ENCODE measurements around the gene TERT.

Gene TERT

DNA sequence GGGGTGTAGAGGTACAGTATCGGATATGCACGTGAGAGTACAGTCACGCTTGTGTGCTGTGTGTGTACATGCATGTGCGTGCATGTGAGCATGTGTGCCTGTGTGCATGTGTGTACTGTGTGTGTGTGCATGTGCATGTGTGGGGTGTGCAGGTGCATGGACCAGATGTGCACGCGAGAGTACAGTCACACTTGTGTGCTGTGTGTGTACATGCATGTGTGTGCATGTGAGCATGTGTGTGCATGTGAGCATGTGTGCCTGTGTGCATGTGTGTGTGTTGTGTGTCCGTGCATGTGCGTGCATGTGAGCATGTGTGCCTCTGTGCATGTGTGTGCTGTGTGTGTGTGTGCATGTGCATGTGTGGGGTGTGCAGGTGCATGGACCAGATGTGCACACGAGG lies 83.2 kb downstream of the TERT start:
- no peaks in the 10 kb centered on the region for H3K27me3 ChIP-seq (ENCODE audit: insufficient read depth, low read length, poor library complexity, severe bottlenecking)
- no peaks in the 10 kb centered on the region for H3K9me3 ChIP-seq (ENCODE audit: insufficient read depth, low read depth, low read length)
- no peak overlapping the region for H3K4me3 ChIP-seq (ENCODE audit: low read length, poor library complexity, severe bottlenecking)
- H3K4me2 ChIP-seq (ENCODE audit: low read depth, low read length, poor library complexity, severe bottlenecking) = no peak overlapping the region
- no peaks in the 10 kb centered on the region for H4K20me1 ChIP-seq (ENCODE audit: insufficient read depth, low read length, poor library complexity, severe bottlenecking)
- no peaks in the 10 kb centered on the region for H3F3A ChIP-seq (ENCODE audit: low read depth)
- no peak overlapping the region for H3K9ac ChIP-seq (ENCODE audit: low read depth, low read length, poor library complexity, severe bottlenecking)
- H3K79me2 ChIP-seq (ENCODE audit: insufficient read depth, low read length) = no peaks in the 10 kb centered on the region
- no peaks in the 10 kb centered on the region for H3K36me3 ChIP-seq (ENCODE audit: insufficient read depth, low read length)
- peaks cover 17% of the 10 kb centered on the region for H3K4me1 ChIP-seq (ENCODE audit: insufficient read depth, low read length, poor library complexity, severe bottlenecking)
- no peak for TF ChIP-seq EZH2phosphoT487 (IDR thresholded peaks at IDR 0.05; ENCODE audit: borderline replicate concordance)
- TF ChIP-seq, protein P1, sequence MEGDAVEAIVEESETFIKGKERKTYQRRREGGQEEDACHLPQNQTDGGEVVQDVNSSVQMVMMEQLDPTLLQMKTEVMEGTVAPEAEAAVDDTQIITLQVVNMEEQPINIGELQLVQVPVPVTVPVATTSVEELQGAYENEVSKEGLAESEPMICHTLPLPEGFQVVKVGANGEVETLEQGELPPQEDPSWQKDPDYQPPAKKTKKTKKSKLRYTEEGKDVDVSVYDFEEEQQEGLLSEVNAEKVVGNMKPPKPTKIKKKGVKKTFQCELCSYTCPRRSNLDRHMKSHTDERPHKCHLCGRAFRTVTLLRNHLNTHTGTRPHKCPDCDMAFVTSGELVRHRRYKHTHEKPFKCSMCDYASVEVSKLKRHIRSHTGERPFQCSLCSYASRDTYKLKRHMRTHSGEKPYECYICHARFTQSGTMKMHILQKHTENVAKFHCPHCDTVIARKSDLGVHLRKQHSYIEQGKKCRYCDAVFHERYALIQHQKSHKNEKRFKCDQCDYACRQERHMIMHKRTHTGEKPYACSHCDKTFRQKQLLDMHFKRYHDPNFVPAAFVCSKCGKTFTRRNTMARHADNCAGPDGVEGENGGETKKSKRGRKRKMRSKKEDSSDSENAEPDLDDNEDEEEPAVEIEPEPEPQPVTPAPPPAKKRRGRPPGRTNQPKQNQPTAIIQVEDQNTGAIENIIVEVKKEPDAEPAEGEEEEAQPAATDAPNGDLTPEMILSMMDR (conservative IDR thresholded peaks at IDR 0.05; ENCODE audit: low read length) = no peak
- no peaks in the 10 kb centered on the region for H3K9me2 ChIP-seq (replicated peaks; ENCODE audit: low read depth, low read length)
- H2AFZ ChIP-seq (ENCODE audit: low read length) = no peak overlapping the region

DNA sequence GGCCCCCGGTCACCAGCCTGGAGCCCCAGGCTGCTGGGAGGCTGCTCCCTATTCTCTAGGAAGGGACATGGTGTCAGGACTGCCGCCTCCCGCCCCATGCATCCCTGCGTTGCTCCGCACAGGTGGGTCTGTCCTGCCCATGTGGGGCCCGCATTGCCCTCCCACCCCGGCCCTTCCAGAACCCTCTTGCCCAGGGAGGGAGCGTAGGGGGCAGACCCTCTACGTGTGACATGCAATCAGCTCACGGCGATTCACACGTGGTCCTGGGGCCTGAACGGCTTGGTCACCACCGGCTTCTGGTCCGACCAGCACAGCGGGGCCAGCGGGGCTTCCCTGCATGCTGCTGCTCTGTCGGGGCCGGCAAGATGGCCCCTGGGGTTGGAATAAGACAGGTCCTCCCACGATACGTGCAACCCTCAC lies 84.0 kb downstream of the TERT start:
- Histone ChIP-seq H3K9ac (ENCODE audit: low read depth, low read length, poor library complexity, severe bottlenecking) (no peak overlapping the region), H3K9me3 (ENCODE audit: insufficient read depth, low read depth, low read length) (no peaks in the 10 kb centered on the region), H3K79me2 (ENCODE audit: insufficient read depth, low read length) (no peaks in the 10 kb centered on the region), H3K4me1 (ENCODE audit: insufficient read depth, low read length, poor library complexity, severe bottlenecking) (peaks cover 17% of the 10 kb centered on the region), H2AFZ (ENCODE audit: low read length) (no peak overlapping the region), H3K4me2 (ENCODE audit: low read depth, low read length, poor library complexity, severe bottlenecking) (no peak overlapping the region), H3F3A (ENCODE audit: low read depth) (no peaks in the 10 kb centered on the region), H3K36me3 (ENCODE audit: insufficient read depth, low read length) (no peaks in the 10 kb centered on the region), H3K9me2 (replicated peaks; ENCODE audit: low read depth, low read length) (no peaks in the 10 kb centered on the region), H4K20me1 (ENCODE audit: insufficient read depth, low read length, poor library complexity, severe bottlenecking) (no peaks in the 10 kb centered on the region), H3K27me3 (ENCODE audit: insufficient read depth, low read length, poor library complexity, severe bottlenecking) (no peaks in the 10 kb centered on the region), H3K4me3 (ENCODE audit: low read length, poor library complexity, severe bottlenecking) (no peak overlapping the region)
- TF ChIP-seq EZH2phosphoT487 (IDR thresholded peaks at IDR 0.05; ENCODE audit: borderline replicate concordance) = no peak
- TF ChIP-seq, protein P1 (conservative IDR thresholded peaks at IDR 0.05; ENCODE audit: low read length) = no peak

DNA sequence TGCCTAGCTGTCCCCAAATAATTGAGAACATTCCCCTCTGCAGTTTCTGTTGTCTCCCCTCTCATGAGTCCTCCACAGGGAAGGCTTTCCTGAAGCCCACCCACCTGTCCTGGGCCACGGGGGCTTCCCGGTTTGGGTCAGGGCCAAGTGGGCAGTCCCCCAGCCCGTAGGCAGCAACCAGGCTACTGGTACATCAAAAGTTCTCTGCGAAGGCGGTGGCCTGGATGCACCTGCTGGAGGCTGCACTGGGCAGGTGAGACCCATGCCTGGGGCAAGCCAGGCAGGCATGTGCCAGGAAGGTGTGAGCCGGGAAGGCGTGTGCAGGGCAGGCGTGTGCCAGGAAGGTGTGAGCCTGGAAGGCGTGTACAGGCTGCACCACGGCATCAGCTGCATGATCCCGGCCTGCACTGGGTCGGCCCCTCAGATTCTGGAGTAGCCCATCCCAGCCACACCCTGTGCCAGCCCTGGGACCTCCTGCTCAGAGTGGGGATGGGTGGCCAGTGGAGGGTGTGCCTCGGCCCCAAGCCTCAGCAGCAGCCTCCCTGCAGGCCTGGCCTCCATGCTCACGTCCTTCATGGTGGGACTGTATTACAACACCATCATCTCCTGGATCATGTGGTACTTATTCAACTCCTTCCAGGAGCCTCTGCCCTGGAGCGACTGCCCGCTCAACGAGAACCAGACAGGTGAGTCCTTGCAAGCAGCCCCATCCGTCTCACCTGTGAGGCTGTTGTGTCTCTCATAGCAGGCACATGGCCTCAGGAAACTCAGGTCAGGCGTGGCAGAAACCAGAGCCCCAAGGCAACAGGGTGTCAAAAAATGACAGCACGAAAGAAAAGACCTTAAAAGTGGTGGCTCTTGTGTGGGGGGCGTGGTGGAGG lies 84.7 kb downstream of the TERT start:
- no peak for TF ChIP-seq EZH2phosphoT487 (IDR thresholded peaks at IDR 0.05; ENCODE audit: borderline replicate concordance)
- TF ChIP-seq, protein P1 (conservative IDR thresholded peaks at IDR 0.05; ENCODE audit: low read length) = no peak
- H3K36me3 ChIP-seq (ENCODE audit: insufficient read depth, low read length) = no peaks in the 10 kb centered on the region
- peaks cover 19% of the 10 kb centered on the region for H3K4me1 ChIP-seq (ENCODE audit: insufficient read depth, low read length, poor library complexity, severe bottlenecking)
- H3K9ac ChIP-seq (ENCODE audit: low read depth, low read length, poor library complexity, severe bottlenecking) = peak overlapping the region; percentile 19
- H3K9me2 ChIP-seq (replicated peaks; ENCODE audit: low read depth, low read length) = no peaks in the 10 kb centered on the region
- H3K4me2 ChIP-seq (ENCODE audit: low read depth, low read length, poor library complexity, severe bottlenecking) = no peak overlapping the region
- H3K9me3 ChIP-seq (ENCODE audit: insufficient read depth, low read depth, low read length) = no peaks in the 10 kb centered on the region
- no peaks in the 10 kb centered on the region for H3K79me2 ChIP-seq (ENCODE audit: insufficient read depth, low read length)
- no peaks in the 10 kb centered on the region for H4K20me1 ChIP-seq (ENCODE audit: insufficient read depth, low read length, poor library complexity, severe bottlenecking)
- no peak overlapping the region for H2AFZ ChIP-seq (ENCODE audit: low read length)
- H3K27me3 ChIP-seq (ENCODE audit: insufficient read depth, low read length, poor library complexity, severe bottlenecking) = no peaks in the 10 kb centered on the region
- no peak overlapping the region for H3K4me3 ChIP-seq (ENCODE audit: low read length, poor library complexity, severe bottlenecking)
- no peaks in the 10 kb centered on the region for H3F3A ChIP-seq (ENCODE audit: low read depth)
